GM18867 (cell line): ENCODE results near the gene ADORA1.

ENCODE experiments used
- ATAC-seq: cut with Tn5 transposase; IDR thresholded peaks from one replicate; pipeline ENCODE4 v1.9.1; 2021; ENCODE audit warnings: mild to moderate bottlenecking, moderate library complexity; ENCODE audit not compliant: unreplicated experiment

ADORA1 gene

DNA sequence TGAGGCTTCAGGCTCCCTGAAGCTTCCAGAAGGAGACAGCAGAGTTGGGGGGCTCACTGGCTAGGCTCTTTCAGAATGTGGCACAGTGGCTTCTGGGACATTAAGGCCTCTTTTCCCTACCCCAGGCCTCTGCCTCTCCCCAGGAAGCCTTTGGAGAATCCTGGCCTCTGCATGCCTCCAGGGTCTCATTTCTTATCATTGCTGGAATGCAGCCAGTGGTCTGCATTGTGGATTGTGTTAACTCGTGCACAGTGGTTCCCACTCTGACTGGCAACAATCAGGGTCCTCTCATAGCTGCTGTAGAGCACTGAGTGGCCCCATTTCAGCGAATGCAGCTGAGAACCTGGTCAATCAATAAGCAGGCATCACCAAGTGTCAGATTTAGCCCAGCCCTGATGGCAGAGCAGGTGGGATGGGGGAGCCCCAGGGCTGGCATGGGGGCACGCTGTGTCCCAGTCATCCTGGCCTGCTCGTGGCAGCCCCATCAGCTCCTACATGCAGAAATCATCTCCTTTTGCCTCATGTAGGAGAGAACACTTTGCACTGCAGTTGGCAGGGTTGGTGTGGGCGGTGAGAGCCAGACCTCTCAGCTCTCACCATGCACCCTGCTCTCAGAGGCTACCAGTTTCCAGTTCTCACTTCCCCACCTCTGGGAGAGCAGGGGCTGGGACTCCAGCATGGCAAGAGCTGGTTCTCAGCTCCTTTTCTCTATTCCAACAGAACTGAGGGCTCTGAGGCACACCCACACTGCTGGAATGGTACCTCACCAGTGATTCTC is 13.4 kb downstream of the ADORA1 start:
- ATAC-seq, result no peak

DNA sequence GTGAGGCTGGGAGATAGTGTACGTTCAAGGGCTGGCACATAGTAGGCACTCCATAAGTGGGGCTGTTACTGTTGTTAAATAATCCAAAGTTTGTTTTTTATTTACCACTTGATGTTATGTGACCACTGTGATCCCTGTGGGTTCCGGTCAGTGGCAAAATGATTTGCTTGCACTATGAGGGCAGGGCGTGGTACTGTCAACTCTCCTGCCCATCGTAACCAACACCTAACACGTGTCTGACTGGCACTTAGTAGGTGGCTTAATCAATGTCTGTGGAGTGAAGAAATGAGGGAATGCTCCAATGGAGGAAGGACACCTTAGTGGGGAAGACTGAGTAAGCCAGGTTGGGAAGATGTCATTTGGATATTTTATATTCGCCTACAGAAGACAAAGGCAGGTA is 14.6 kb downstream of the ADORA1 start:
- ATAC-seq, result no peak

- ATAC-seq, result no peak
Measured at GRCh38 chr1:203142684-203143408, 15.3 kb downstream of the ADORA1 start.

DNA sequence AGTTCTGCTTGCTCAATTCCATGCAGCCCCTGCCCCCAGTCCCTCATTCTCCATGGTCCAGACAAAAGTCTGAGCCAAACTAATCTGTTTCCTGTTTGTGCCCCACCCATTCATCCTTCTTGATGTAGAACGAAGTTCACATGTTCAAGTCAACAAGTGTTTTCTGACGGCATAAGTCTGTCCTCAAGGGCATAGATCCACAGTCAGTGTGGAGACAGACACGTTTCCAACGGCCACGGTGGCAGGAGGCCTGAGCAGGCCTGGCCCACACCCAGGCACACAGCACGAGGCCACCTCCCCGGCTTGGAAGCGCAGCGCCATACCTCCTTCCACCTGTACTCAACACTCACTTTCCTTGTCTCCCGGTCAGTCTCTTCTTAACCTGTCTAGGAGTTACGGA is 16.1 kb downstream of the ADORA1 start:
- ATAC-seq, result no peak

- ATAC-seq, result no peak
Measured at GRCh38 chr1:203144661-203145060, 17.1 kb downstream of the ADORA1 start.

- no peak for ATAC-seq
Measured at GRCh38 chr1:203145321-203146041, 18.0 kb downstream of the ADORA1 start.

DNA sequence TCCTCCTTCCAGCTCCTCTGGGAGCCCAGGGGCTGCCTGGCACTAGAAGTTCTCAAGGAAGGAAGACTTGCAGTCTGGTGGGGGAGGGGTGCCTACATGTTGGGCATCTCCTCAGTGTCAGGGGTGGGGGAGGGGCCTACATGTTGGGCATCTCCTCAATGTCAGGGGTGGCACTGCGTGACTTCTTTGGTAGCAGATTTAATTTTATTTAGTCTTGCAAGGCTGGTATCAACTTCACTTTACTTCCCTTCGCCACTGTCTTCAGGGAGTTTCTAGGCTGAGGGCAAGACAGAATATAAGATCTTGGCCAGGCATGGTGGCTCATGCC is 18.5 kb downstream of the ADORA1 start:
- ATAC-seq, result no peak

DNA sequence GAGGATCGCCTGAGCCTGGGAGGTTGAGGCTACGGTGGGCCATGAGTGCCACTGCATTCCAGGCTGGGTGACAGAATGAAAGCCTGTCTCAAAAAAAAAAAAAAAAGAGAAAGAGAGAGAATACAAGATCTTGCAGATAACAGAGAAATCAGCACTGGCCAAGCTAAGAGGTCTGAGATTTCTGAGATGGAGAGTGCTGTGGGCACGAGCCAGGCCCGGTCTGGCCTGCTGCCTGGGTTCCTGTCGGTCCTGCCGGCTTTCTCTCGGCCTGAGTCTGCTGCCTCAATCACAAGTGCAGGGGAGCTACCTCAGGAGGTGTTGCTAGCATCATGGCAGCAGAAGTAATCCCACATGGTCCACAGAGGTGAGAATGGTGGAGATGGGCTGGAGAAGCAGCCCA is 19.0 kb downstream of the ADORA1 start:
- no peak for ATAC-seq

GRCh38 chr1:203147376-203147775 is 19.9 kb downstream of the ADORA1 start:
- no peak for ATAC-seq

- ATAC-seq, result no peak
Measured at GRCh38 chr1:203148127-203148526, 20.6 kb downstream of the ADORA1 start.

DNA sequence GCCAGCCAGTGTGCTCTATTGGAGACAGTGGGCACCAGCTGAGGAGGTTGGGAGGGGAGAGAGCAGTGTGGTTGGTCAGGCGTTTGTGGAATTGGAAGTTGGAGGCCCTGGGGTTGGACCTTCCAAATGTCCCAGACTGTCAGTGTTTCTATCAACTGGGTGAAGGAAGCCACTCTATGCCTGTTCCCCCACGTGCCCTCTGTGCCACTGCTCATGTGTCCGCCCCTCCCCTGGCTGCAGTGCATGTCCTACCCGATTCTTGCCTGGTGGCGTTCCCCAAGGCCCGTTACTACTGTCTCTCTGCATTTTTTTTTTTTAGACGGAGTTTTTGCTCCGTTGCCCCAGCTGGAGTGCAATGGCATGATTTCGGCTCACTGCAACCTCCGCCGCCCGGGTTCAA is 21.1 kb downstream of the ADORA1 start:
- ATAC-seq, result no peak

DNA sequence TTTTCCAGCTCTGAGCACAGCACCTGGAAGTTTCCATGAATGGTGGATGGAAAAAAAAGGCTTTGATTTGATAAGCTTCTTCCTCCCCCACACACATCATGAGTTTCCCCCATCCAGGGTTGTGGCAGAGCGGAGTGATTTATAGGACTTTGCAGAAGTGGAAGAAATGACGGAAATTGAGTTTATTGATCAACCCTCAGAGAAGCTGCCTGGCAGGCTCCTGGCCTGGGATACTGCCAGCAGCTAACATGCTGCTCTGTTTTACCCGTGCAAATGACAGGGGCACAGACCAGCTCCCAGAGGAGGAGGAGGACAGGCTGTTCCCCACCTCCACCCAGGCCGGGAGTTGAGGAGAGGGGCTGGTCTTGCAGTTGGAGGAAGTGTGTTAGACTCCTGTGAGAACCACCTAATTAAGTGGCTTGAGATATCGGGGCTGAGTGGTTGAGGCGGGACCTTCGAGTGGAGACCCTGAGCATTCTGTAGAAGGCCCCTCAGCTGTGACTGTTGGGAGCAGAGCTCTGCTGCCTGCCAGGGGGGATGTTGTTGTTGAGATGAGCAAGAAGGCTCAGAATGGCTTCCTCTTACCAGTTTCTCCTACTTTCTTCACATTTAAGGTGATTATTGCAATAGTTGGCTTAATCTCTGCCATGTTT is 21.8 kb downstream of the ADORA1 start:
- no peak for ATAC-seq

DNA sequence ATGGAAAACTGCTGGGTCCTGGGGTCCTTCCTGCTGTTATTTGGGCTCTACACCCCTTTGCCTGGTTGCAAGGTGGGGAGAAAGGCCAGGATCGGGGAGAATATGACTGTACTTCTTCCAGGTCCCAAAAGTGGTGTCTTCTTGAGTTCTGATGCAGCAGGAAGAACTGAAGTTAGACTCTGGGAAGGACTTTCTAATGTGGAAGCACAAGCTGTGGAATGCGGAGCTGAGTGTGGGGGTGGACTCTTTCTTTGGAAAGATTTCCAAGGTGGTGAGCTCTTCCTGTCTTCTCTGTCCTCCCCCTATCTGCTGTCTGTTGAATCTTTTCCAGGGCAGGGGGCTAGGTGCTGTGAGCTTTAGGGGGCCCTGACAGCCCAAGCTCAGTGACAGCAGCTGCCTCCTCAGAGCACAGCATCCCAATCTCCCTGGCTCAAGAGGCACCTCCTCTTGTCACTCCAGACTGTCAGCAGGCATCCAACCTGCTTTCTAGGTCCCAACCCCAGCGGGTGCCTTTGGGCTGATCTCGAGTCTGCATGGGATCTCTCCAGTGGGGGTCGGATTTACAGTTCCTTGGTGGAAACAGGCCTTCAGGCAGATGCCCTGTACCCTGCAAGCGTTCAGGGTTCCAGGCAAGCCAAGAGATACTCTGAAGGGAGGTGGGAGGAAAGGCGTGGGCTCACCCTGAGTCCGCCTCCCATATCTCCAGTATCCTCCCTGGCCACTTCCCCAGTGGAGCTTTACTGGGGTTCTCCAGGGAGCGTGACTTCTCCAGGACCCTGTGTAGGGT is 23.2 kb downstream of the ADORA1 start:
- no peak for ATAC-seq

DNA sequence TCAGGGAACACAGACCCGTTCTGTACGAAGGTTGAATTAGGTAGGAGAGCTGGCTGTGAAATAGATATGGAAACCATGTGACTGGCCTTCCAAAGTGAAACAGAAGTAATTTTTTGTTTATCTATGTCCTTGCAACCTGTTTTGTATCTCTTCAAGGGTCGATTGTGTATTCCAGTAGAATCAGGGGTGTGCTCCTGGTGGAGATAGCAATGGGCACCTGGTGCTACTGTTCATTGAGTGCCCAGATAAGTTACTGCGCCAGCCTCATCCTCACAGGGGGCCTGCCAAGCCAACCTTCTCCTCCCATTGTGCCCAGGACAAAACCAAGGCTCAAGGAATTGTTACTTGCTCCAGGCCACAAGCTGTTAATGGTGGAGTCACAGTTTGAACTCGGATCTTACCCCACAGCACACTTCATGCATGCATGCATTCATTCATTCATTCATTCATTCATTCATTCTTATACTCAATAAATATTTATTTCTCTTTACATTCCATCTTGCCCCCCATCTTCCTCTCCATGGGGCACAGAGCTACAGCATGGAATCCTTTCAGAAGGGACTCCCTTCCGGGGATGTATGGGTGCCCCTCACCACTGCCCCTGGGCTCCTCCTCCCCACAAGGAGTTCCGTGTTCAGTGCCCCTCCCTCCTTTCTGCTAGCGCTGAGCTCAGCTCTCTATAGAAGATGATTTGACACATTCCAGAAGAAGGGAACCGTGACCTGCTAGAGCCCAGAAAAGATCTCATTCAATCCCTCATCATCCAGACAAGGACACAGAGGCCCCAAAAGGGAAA is 24.0 kb downstream of the ADORA1 start:
- ATAC-seq, result no peak

- no peak for ATAC-seq
Measured at GRCh38 chr1:203152158-203153034, 24.9 kb downstream of the ADORA1 start.

GRCh38 chr1:203153051-203153988 is 25.8 kb downstream of the ADORA1 start:
- ATAC-seq, result no peak

GRCh38 chr1:203153989-203154821 is 26.7 kb downstream of the ADORA1 start:
- ATAC-seq, result no peak
